Measurements from ENCODE around the gene TUBA8. TPM values are rescaled to one million over a fixed set of nuclear protein-coding genes. Genes with fewer than 3 reads are reported as not detected.
"Not testable (repeated sequence)": the region's sequence is repeated elsewhere in the genome, so short reads cannot be mapped to it uniquely, and the experiment has no call there.

TUBA8 gene
- total RNA-seq, 3 donors from 2014 or later (not counting 1 experiment from before 2014, with no cell fraction given) = 1.2 to 3.7 (median 2.3) TPM

GRCh38 chr22:18136563-18137320 lies 26.1 kb downstream of the TUBA8 start:
- no peaks in the 10 kb centered on the region for H3K9me3 Mint-ChIP-seq

GRCh38 chr22:18141004-18141403 lies 30.4 kb downstream of the TUBA8 start:
- H3K27me3 Mint-ChIP-seq (ENCODE audit: low read depth in 2 of 2); intact Hi-C loops (cut with micrococcal nuclease): not testable (repeated sequence)

More at GRCh38 chr22:18136563-18137320, 26.1 kb downstream of the TUBA8 start:
- Histone ChIP-seq H3K27ac (ENCODE audit: low read length) (no peak overlapping the region), H3K9me3 (ENCODE audit: control insufficient read depth, insufficient read depth, low read length) (no peaks in the 10 kb centered on the region), H3K27me3 (ENCODE audit: control insufficient read depth, insufficient read depth, low read length) (no peaks in the 10 kb centered on the region), H3K4me3 (ENCODE audit: low read length) (no peak overlapping the region), H3K36me3 (ENCODE audit: control insufficient read depth, insufficient read depth, low read length) (no peaks in the 10 kb centered on the region), H3K4me1 (ENCODE audit: control insufficient read depth, insufficient read depth, low read length) (no peaks in the 10 kb centered on the region)
- no peak overlapping the region for H3K4me3 Mint-ChIP-seq
- no peak overlapping the region for H3K27ac Mint-ChIP-seq
- TF ChIP-seq CTCF (IDR thresholded peaks at IDR 0.05) = no peak
- intact Hi-C loops (cut with micrococcal nuclease) = no loop called here
- WGBS (ENCODE audit: insufficient coverage) = 94% methylated on average over 21 of the region's 21 CpGs
- no peaks in the 10 kb centered on the region for H3K27me3 Mint-ChIP-seq (ENCODE audit: low read depth in 2 of 2)
- DNase-seq (no peak), ATAC-seq (no peak)
- no peaks in the 10 kb centered on the region for H3K4me1 Mint-ChIP-seq
- H3K36me3 Mint-ChIP-seq = no peaks in the 10 kb centered on the region

GRCh38 chr22:18144105-18144504 lies 33.5 kb downstream of the TUBA8 start:
- Mint-ChIP-seq H3K4me1 (peaks cover 10 to 16% of the 10 kb centered on the region in 2 donors), H3K27ac (no peak overlapping the region), H3K36me3 (no peaks in the 10 kb centered on the region), H3K9me3 (no peaks in the 10 kb centered on the region), H3K4me3 (no peak overlapping the region), H3K27me3 (ENCODE audit: low read depth in 2 of 2) (no peaks in the 10 kb centered on the region)
- H3K27ac ChIP-seq (ENCODE audit: low read length) = no peak overlapping the region
- intact Hi-C loops (cut with micrococcal nuclease) = no loop called here
- H3K4me3 ChIP-seq (ENCODE audit: low read length) = no peak overlapping the region
- no peaks in the 10 kb centered on the region for H3K9me3 ChIP-seq (ENCODE audit: control insufficient read depth, insufficient read depth, low read length)
- no peaks in the 10 kb centered on the region for H3K27me3 ChIP-seq (ENCODE audit: control insufficient read depth, insufficient read depth, low read length)
- ATAC-seq (no peak), DNase-seq (no peak)
- no peaks in the 10 kb centered on the region for H3K36me3 ChIP-seq (ENCODE audit: control insufficient read depth, insufficient read depth, low read length)
- H3K4me1 ChIP-seq (ENCODE audit: control insufficient read depth, insufficient read depth, low read length) = peaks cover 5% of the 10 kb centered on the region
- TF ChIP-seq CTCF (IDR thresholded peaks at IDR 0.05) = no peak

More at GRCh38 chr22:18141004-18141403, 30.4 kb downstream of the TUBA8 start:
- H3K9me3 ChIP-seq (ENCODE audit: control insufficient read depth, insufficient read depth, low read length); H3K27ac ChIP-seq (ENCODE audit: low read length); H3K4me1 Mint-ChIP-seq; H3K4me3 Mint-ChIP-seq; H3K4me1 ChIP-seq (ENCODE audit: control insufficient read depth, insufficient read depth, low read length); H3K36me3 ChIP-seq (ENCODE audit: control insufficient read depth, insufficient read depth, low read length); DNase-seq; H3K36me3 Mint-ChIP-seq; ATAC-seq; H3K9me3 Mint-ChIP-seq; H3K27ac Mint-ChIP-seq; H3K27me3 ChIP-seq (ENCODE audit: control insufficient read depth, insufficient read depth, low read length); H3K4me3 ChIP-seq (ENCODE audit: low read length): not testable (repeated sequence)
- 97% methylated on average over 4 of the region's 6 CpGs for WGBS (ENCODE audit: insufficient coverage)

- no peaks in the 10 kb centered on the region for H3K36me3 Mint-ChIP-seq
- H3K4me1 Mint-ChIP-seq = peaks cover 19 to 26% of the 10 kb centered on the region in 2 donors
- intact Hi-C loops (cut with micrococcal nuclease) = no loop called here
- no peak for DNase-seq
- H3K4me1 ChIP-seq (ENCODE audit: control insufficient read depth, insufficient read depth, low read length) = peaks cover 15% of the 10 kb centered on the region
- H3K4me3 ChIP-seq (ENCODE audit: low read length) = no peak overlapping the region
- H3K27ac ChIP-seq (ENCODE audit: low read length) = no peak overlapping the region
- H3K27me3 ChIP-seq (ENCODE audit: control insufficient read depth, insufficient read depth, low read length) = no peaks in the 10 kb centered on the region
- no peaks in the 10 kb centered on the region for H3K27me3 Mint-ChIP-seq (ENCODE audit: low read depth in 2 of 2)
- no peak for TF ChIP-seq CTCF (IDR thresholded peaks at IDR 0.05)
- 91% methylated on average over 23 of the region's 23 CpGs for WGBS (ENCODE audit: insufficient coverage)
- ATAC-seq = no peak
- no peaks in the 10 kb centered on the region for H3K9me3 ChIP-seq (ENCODE audit: control insufficient read depth, insufficient read depth, low read length)
- H3K27ac Mint-ChIP-seq = no peak overlapping the region
- H3K9me3 Mint-ChIP-seq = no peaks in the 10 kb centered on the region
- H3K4me3 Mint-ChIP-seq = no peak overlapping the region
- no peaks in the 10 kb centered on the region for H3K36me3 ChIP-seq (ENCODE audit: control insufficient read depth, insufficient read depth, low read length)
Measured at GRCh38 chr22:18145676-18146388, 35.2 kb downstream of the TUBA8 start.
